Measurements from ENCODE around the gene TREH.

Gene TREH

DNA sequence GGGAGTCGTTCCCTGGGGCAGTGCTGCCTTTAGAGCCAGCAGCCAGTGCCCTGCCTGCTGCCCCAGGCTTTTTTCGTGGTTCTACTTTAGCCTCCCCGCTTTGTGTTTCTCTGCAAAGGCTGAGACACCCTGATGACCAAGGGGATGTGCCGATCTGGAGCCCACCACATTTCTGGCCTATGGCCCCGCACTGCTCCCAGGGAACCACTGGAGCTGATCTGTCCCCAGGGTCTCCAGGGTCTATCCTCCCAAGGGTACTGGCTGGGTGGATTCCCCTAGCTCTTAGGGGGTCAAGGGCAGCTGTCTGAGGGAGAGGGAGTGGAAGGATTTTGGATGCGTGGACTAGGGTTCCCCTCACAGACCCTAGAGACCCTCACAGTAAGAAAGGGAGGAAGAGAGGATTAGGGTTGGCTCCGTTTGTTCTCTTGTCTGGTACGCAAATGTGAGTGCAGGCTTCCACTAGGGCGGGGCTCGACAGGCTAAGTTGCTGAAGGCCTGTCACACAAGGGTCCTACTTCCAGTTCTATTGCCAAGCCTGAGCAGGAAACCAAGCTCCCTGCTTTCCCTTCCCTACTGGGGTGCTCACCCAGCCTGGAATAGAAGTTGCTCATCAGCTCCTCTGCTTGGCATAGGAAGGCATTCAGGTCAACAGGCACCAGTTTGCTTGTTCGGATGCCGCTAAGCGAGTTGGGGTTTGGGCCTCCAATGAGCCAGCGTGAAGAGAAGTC is 19.3 kb downstream of the TREH start:
- Histone ChIP-seq H3K27me3 (ENCODE audit: insufficient read depth, low read length, poor library complexity, severe bottlenecking) (no peaks in the 10 kb centered on the region), H3K4me3 (ENCODE audit: low read length, poor library complexity, severe bottlenecking) (no peak overlapping the region), H4K20me1 (ENCODE audit: insufficient read depth, low read length, poor library complexity, severe bottlenecking) (no peaks in the 10 kb centered on the region), H2AFZ (ENCODE audit: low read length) (no peak overlapping the region), H3K79me2 (ENCODE audit: insufficient read depth, low read length) (no peaks in the 10 kb centered on the region), H3K9me2 (replicated peaks; ENCODE audit: low read depth, low read length) (no peaks in the 10 kb centered on the region), H3K4me1 (ENCODE audit: insufficient read depth, low read length, poor library complexity, severe bottlenecking) (peaks cover 15% of the 10 kb centered on the region), H3K9me3 (ENCODE audit: insufficient read depth, low read depth, low read length) (no peaks in the 10 kb centered on the region), H3K36me3 (ENCODE audit: insufficient read depth, low read length) (no peaks in the 10 kb centered on the region), H3K4me2 (ENCODE audit: low read depth, low read length, poor library complexity, severe bottlenecking) (no peak overlapping the region), H3K9ac (ENCODE audit: low read depth, low read length, poor library complexity, severe bottlenecking) (no peak overlapping the region), H3F3A (ENCODE audit: low read depth) (no peaks in the 10 kb centered on the region)
- TF ChIP-seq EZH2phosphoT487 (IDR thresholded peaks at IDR 0.05; ENCODE audit: borderline replicate concordance), result no peak
- TF ChIP-seq, protein P1, sequence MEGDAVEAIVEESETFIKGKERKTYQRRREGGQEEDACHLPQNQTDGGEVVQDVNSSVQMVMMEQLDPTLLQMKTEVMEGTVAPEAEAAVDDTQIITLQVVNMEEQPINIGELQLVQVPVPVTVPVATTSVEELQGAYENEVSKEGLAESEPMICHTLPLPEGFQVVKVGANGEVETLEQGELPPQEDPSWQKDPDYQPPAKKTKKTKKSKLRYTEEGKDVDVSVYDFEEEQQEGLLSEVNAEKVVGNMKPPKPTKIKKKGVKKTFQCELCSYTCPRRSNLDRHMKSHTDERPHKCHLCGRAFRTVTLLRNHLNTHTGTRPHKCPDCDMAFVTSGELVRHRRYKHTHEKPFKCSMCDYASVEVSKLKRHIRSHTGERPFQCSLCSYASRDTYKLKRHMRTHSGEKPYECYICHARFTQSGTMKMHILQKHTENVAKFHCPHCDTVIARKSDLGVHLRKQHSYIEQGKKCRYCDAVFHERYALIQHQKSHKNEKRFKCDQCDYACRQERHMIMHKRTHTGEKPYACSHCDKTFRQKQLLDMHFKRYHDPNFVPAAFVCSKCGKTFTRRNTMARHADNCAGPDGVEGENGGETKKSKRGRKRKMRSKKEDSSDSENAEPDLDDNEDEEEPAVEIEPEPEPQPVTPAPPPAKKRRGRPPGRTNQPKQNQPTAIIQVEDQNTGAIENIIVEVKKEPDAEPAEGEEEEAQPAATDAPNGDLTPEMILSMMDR (conservative IDR thresholded peaks at IDR 0.05; ENCODE audit: low read length), result no peak

DNA sequence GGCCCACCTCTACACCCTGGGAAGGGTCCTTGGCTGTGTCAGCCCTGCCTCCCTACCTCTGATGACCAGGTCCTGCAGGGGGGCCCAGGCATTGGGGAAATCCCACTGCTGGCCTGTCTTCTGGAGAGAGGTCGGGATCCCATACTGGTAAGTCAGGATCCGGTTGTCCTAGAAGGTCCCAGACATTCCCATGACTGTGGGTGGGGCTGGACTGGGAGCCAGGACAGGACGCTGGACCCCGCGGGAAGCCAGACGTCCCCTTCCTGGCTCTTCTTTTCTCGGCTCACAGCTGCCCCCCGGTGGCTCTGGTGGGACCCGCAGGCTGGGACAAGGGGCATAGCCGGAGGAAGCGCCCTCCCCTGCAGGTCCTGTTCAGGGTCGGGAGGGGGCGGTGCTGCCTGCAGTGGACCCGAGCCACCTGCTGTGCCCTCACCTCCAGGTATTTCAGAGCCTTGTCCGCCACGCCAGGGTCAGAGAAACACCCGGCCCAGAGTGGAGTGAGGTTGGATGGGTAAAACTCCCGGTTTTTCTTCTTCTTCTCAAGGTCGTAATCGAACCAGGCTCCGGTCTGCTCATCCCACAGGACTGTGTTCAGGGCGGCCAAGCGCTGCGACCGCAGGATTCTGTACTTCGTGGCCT is 20.0 kb downstream of the TREH start:
- H3K36me3 ChIP-seq (ENCODE audit: insufficient read depth, low read length), result no peaks in the 10 kb centered on the region
- peak overlapping the region; percentile 58 for H3K9ac ChIP-seq (ENCODE audit: low read depth, low read length, poor library complexity, severe bottlenecking)
- no peaks in the 10 kb centered on the region for H3K79me2 ChIP-seq (ENCODE audit: insufficient read depth, low read length)
- no peaks in the 10 kb centered on the region for H3K9me2 ChIP-seq (replicated peaks; ENCODE audit: low read depth, low read length)
- H3K27me3 ChIP-seq (ENCODE audit: insufficient read depth, low read length, poor library complexity, severe bottlenecking), result no peaks in the 10 kb centered on the region
- no peaks in the 10 kb centered on the region for H3F3A ChIP-seq (ENCODE audit: low read depth)
- peaks cover 15% of the 10 kb centered on the region for H3K4me1 ChIP-seq (ENCODE audit: insufficient read depth, low read length, poor library complexity, severe bottlenecking)
- TF ChIP-seq EZH2phosphoT487 (IDR thresholded peaks at IDR 0.05; ENCODE audit: borderline replicate concordance), result no peak
- TF ChIP-seq, protein P1 (conservative IDR thresholded peaks at IDR 0.05; ENCODE audit: low read length), result peak; percentile 93
- peak overlapping the region; percentile 81 for H3K4me2 ChIP-seq (ENCODE audit: low read depth, low read length, poor library complexity, severe bottlenecking)
- H2AFZ ChIP-seq (ENCODE audit: low read length), result peak overlapping the region; percentile 97
- H4K20me1 ChIP-seq (ENCODE audit: insufficient read depth, low read length, poor library complexity, severe bottlenecking), result no peaks in the 10 kb centered on the region
- no peaks in the 10 kb centered on the region for H3K9me3 ChIP-seq (ENCODE audit: insufficient read depth, low read depth, low read length)
- H3K4me3 ChIP-seq (ENCODE audit: low read length, poor library complexity, severe bottlenecking), result peak overlapping the region; percentile 67

DNA sequence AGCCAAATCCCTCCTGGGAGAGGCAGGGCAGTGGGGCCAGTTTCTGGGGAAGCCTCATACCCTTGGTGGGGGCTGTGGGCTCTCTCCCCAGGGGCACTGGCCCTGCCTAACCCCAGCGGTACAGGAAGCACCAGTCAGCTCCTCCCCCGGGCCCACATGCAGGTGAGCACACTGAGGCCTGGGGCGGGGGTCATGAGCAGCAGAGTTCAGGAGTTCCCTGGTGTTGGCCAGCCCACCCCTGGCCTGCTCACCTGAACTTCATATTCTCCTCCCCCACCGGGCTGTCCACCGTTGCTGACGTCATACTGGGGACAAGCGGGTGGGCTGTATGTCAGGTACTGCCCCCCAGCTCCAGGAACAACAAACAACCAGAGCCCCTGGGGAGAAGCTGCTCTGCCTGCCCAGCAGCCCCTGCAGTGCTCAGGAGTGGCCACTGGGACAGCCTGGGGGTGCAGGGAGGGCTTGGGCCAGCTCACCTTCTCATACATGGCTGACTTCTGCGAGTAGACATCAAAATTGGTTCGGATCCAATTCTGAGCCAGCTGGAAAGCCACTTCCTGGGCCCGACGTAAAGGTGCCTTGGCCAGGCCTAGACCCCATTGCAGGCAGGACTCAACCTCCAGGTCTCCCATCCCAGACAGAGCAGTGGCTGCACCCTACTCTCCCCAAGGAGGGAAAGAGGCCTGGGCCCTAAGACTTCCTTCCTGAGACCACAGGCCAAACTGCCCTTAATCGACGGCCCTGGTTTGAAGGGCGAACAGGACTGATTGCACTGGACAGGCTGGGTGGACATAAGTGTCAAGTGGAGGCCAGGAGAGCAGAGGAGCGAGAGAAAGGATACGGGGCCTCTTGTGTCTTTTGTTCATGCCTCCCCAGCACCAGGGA is 20.8 kb downstream of the TREH start:
- H3K4me1 ChIP-seq (ENCODE audit: insufficient read depth, low read length, poor library complexity, severe bottlenecking), result peaks cover 16% of the 10 kb centered on the region
- H3K36me3 ChIP-seq (ENCODE audit: insufficient read depth, low read length), result no peaks in the 10 kb centered on the region
- no peaks in the 10 kb centered on the region for H3F3A ChIP-seq (ENCODE audit: low read depth)
- H4K20me1 ChIP-seq (ENCODE audit: insufficient read depth, low read length, poor library complexity, severe bottlenecking), result no peaks in the 10 kb centered on the region
- peak overlapping the region; percentile 81 for H3K4me2 ChIP-seq (ENCODE audit: low read depth, low read length, poor library complexity, severe bottlenecking)
- H2AFZ ChIP-seq (ENCODE audit: low read length), result peak overlapping the region; percentile 97
- peak overlapping the region; percentile 58 for H3K9ac ChIP-seq (ENCODE audit: low read depth, low read length, poor library complexity, severe bottlenecking)
- no peaks in the 10 kb centered on the region for H3K79me2 ChIP-seq (ENCODE audit: insufficient read depth, low read length)
- no peaks in the 10 kb centered on the region for H3K9me3 ChIP-seq (ENCODE audit: insufficient read depth, low read depth, low read length)
- H3K27me3 ChIP-seq (ENCODE audit: insufficient read depth, low read length, poor library complexity, severe bottlenecking), result no peaks in the 10 kb centered on the region
- TF ChIP-seq, protein P1 (conservative IDR thresholded peaks at IDR 0.05; ENCODE audit: low read length), result no peak; the same call in 1 of the 2 replicates
- no peak for TF ChIP-seq EZH2phosphoT487 (IDR thresholded peaks at IDR 0.05; ENCODE audit: borderline replicate concordance)
- no peaks in the 10 kb centered on the region for H3K9me2 ChIP-seq (replicated peaks; ENCODE audit: low read depth, low read length)
- peak overlapping the region; percentile 67 for H3K4me3 ChIP-seq (ENCODE audit: low read length, poor library complexity, severe bottlenecking)

Measured in Loucy (cell line).